ENCODE results near the gene FAM186B. TPM values are rescaled to one million over a fixed set of nuclear protein-coding genes. Genes with fewer than 3 reads are reported as not detected.
A peak's percentile ranks its signal among the peaks of the same experiment; 100 is the strongest.

Gene FAM186B
- polyA plus RNA-seq, 1 donor from 2014 or later: 0.16 TPM

GRCh38 chr12:49559011-49559675 lies 46.3 kb downstream of the FAM186B start:
- Mint-ChIP-seq H3K4me3 (no peak overlapping the region), H3K36me3 (peaks cover 5% of the 10 kb centered on the region), H3K27me3 (no peaks in the 10 kb centered on the region), H3K4me1 (no peaks in the 10 kb centered on the region), H3K9me3 (no peaks in the 10 kb centered on the region), H3K27ac (no peak overlapping the region)

- H3K36me3 Mint-ChIP-seq: peaks cover 5% of the 10 kb centered on the region
- no peaks in the 10 kb centered on the region for H3K9me3 Mint-ChIP-seq
- H3K4me3 Mint-ChIP-seq: no peak overlapping the region
- no peak overlapping the region for H3K27ac Mint-ChIP-seq
- H3K4me1 Mint-ChIP-seq: peaks cover 0 to 2% (median 2%) of the 10 kb centered on the region in 3 donors
- H3K27me3 Mint-ChIP-seq: no peaks in the 10 kb centered on the region
These were observed 46.9 kb downstream of the FAM186B start for GRCh38 chr12:49558526-49558925.

- Mint-ChIP-seq H3K27ac (no peak overlapping the region), H3K4me1 (peaks cover 0 to 5% (median 2%) of the 10 kb centered on the region in 3 donors), H3K4me3 (no peak overlapping the region), H3K9me3 (no peaks in the 10 kb centered on the region), H3K27me3 (no peaks in the 10 kb centered on the region), H3K36me3 (peaks cover 5% of the 10 kb centered on the region)
These were observed 47.6 kb downstream of the FAM186B start for GRCh38 chr12:49557917-49558215.

- H3K27ac Mint-ChIP-seq: peak overlapping the region in 1 of 3 donors; percentile 7
- H3K9me3 Mint-ChIP-seq: no peaks in the 10 kb centered on the region
- H3K4me1 Mint-ChIP-seq: peaks cover 0 to 5% (median 2%) of the 10 kb centered on the region in 3 donors
- peaks cover 5% of the 10 kb centered on the region for H3K36me3 Mint-ChIP-seq
- H3K27me3 Mint-ChIP-seq: no peaks in the 10 kb centered on the region
- no peak overlapping the region for H3K4me3 Mint-ChIP-seq
These were observed 48.1 kb downstream of the FAM186B start for GRCh38 chr12:49557187-49557916.

GRCh38 chr12:49556391-49557186 lies 48.9 kb downstream of the FAM186B start:
- peaks cover 5% of the 10 kb centered on the region for H3K36me3 Mint-ChIP-seq
- peaks cover 0 to 5% (median 2%) of the 10 kb centered on the region in 3 donors for H3K4me1 Mint-ChIP-seq
- H3K9me3 Mint-ChIP-seq: no peaks in the 10 kb centered on the region
- no peak overlapping the region for H3K4me3 Mint-ChIP-seq
- peaks cover under 1% of the 10 kb centered on the region for H3K27me3 Mint-ChIP-seq
- H3K27ac Mint-ChIP-seq: peak overlapping the region in 2 of 3 donors; percentile 7 to 85

GRCh38 chr12:49555631-49556390 lies 49.6 kb downstream of the FAM186B start:
- peak overlapping the region in 1 of 3 donors; percentile 85 for H3K27ac Mint-ChIP-seq

GRCh38 chr12:49554266-49554665 lies 51.2 kb downstream of the FAM186B start:
- Mint-ChIP-seq H3K36me3 (peaks cover 4% of the 10 kb centered on the region), H3K4me1 (peaks cover 0 to 5% (median 2%) of the 10 kb centered on the region in 3 donors), H3K9me3 (peaks cover 0 to 1% (median 0%) of the 10 kb centered on the region in 3 donors), H3K4me3 (no peak overlapping the region), H3K27ac (no peak overlapping the region), H3K27me3 (peaks cover 9% of the 10 kb centered on the region)

More at GRCh38 chr12:49555631-49556390, 49.6 kb downstream of the FAM186B start:
- Mint-ChIP-seq H3K27me3 (peaks cover 3% of the 10 kb centered on the region), H3K4me1 (peaks cover 0 to 5% (median 2%) of the 10 kb centered on the region in 3 donors), H3K9me3 (no peaks in the 10 kb centered on the region), H3K4me3 (no peak overlapping the region), H3K36me3 (peaks cover 5% of the 10 kb centered on the region)

- H3K27ac Mint-ChIP-seq: peak overlapping the region in 1 of 3 donors; percentile 60
- peaks cover 12% of the 10 kb centered on the region for H3K27me3 Mint-ChIP-seq
- peaks cover under 1 to 5% (median 2%) of the 10 kb centered on the region in 3 donors for H3K4me1 Mint-ChIP-seq
- H3K9me3 Mint-ChIP-seq: peaks cover 0 to 1% (median 0%) of the 10 kb centered on the region in 3 donors
- H3K36me3 Mint-ChIP-seq: no peaks in the 10 kb centered on the region
- no peak overlapping the region for H3K4me3 Mint-ChIP-seq
These were observed 51.8 kb downstream of the FAM186B start for GRCh38 chr12:49553512-49554088.

- H3K4me1 Mint-ChIP-seq: peaks cover 2 to 5% (median 4%) of the 10 kb centered on the region in 3 donors
- H3K36me3 Mint-ChIP-seq: no peaks in the 10 kb centered on the region
- no peak overlapping the region for H3K27ac Mint-ChIP-seq
These were observed 52.5 kb downstream of the FAM186B start for GRCh38 chr12:49552899-49553298.

GRCh38 chr12:49552425-49552824 lies 53.0 kb downstream of the FAM186B start:
- Mint-ChIP-seq H3K36me3 (no peaks in the 10 kb centered on the region), H3K27ac (no peak overlapping the region), H3K4me3 (no peak overlapping the region)

More at GRCh38 chr12:49552899-49553298, 52.5 kb downstream of the FAM186B start:
- Mint-ChIP-seq H3K27me3 (peaks cover 18% of the 10 kb centered on the region), H3K4me3 (no peak overlapping the region), H3K9me3 (peaks cover 0 to 1% (median 0%) of the 10 kb centered on the region in 3 donors)

GRCh38 chr12:49552014-49552413 lies 53.4 kb downstream of the FAM186B start:
- peaks cover 2 to 5% (median 4%) of the 10 kb centered on the region in 3 donors for H3K4me1 Mint-ChIP-seq
- peaks cover 26% of the 10 kb centered on the region for H3K27me3 Mint-ChIP-seq
- no peak overlapping the region for H3K27ac Mint-ChIP-seq
- H3K4me3 Mint-ChIP-seq: peak overlapping the region in 1 of 4 donors; percentile 23
- no peaks in the 10 kb centered on the region for H3K36me3 Mint-ChIP-seq
- H3K9me3 Mint-ChIP-seq: peaks cover 0 to 1% (median 0%) of the 10 kb centered on the region in 3 donors

More at GRCh38 chr12:49552425-49552824, 53.0 kb downstream of the FAM186B start:
- Mint-ChIP-seq H3K27me3 (peaks cover 22% of the 10 kb centered on the region), H3K4me1 (peaks cover 2 to 5% (median 4%) of the 10 kb centered on the region in 3 donors), H3K9me3 (peaks cover 0 to 1% (median 0%) of the 10 kb centered on the region in 3 donors)

GRCh38 chr12:49550693-49551252 lies 54.7 kb downstream of the FAM186B start:
- peaks cover 34% of the 10 kb centered on the region for H3K27me3 Mint-ChIP-seq
- H3K36me3 Mint-ChIP-seq: no peaks in the 10 kb centered on the region
- H3K4me3 Mint-ChIP-seq: no peak overlapping the region
- H3K4me1 Mint-ChIP-seq: peaks cover 2 to 5% (median 4%) of the 10 kb centered on the region in 3 donors
- H3K9me3 Mint-ChIP-seq: peaks cover 0 to 1% (median 0%) of the 10 kb centered on the region in 3 donors
- no peak overlapping the region for H3K27ac Mint-ChIP-seq

- Mint-ChIP-seq H3K27me3 (peaks cover 35% of the 10 kb centered on the region), H3K9me3 (peaks cover 0 to 1% (median 0%) of the 10 kb centered on the region in 3 donors), H3K27ac (no peak overlapping the region), H3K4me1 (peaks cover 2 to 6% (median 5%) of the 10 kb centered on the region in 3 donors), H3K4me3 (peak overlapping the region in 1 of 4 donors; percentile 49), H3K36me3 (no peaks in the 10 kb centered on the region)
These were observed 55.4 kb downstream of the FAM186B start for GRCh38 chr12:49549735-49550692.
